Measurements from ENCODE around the gene POLR1E.

Gene POLR1E

DNA sequence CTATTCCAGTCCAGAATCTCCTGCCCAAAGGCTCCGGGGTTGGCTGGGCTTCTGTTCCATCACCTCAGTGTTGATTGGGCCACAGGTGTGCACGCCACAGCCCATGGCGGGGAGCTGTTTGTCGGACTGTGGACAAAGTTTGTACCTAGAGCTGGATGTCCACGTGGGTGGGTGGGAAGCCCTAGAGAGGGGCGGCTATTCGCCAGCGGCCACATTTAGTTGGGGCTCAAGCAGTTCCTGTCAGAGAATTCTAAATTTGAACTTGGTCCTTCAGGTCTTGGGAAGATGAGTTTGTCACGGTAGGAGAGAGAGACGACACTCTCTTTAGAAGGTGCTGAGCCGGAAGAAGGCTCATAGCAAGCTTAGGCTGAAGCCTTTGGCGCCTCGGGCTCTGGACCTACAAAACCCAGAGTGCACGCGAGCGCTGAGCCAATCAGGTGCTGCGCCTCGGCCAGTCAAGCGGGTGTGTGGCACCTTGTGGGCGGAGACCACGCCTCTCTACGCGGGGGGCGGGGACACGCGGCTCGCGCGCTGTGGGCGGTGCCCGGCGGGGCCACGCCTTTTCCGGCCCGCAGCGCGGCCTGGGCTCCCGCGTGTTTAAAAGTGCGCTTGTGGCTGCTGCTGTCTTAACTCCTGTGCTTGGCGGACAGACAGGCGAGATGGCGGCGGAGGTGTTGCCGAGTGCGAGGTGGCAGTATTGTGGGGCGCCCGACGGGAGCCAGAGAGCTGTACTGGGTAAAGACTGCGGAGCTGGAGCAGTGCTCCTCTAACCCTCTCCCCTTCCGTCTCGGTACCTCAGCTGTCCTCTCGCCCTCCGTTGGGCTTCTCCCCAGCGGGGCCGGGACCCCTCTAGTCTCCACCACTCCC is at the start of gene POLR1E:
TSS of gene POLR1E (plus strand) at position 560 of the 867 bp plus-strand sequence. CDS start at position 660, 100 bp downstream.
- DNase-seq: peak in 55 of 56 donors; percentile 30 to 95 (median 83)

GRCh38 chr9:37436540-37436939 is 49.2 kb upstream of the POLR1E start:
- peak in 13 of 56 donors; percentile 15 to 45 (median 24) for DNase-seq

DNA sequence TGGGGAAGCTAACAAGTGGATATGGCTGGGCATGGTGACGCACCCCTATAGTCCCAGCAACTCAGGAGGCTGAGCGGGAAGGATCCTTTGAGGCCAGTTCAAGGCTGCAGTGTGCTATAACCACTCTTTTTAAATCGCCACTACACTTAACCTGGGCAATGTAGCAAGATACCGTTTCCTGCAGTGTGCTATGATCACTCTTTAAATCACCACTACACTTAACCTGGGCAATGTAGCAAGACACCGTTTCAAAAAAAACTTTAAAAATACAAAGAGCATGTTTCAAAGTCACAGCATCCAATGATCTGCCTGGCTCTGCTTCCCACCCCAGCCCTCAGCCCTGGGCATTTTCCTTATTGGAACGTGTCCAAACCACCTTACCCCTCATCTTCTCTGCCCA is 48.7 kb upstream of the POLR1E start:
- no peak for DNase-seq

DNA sequence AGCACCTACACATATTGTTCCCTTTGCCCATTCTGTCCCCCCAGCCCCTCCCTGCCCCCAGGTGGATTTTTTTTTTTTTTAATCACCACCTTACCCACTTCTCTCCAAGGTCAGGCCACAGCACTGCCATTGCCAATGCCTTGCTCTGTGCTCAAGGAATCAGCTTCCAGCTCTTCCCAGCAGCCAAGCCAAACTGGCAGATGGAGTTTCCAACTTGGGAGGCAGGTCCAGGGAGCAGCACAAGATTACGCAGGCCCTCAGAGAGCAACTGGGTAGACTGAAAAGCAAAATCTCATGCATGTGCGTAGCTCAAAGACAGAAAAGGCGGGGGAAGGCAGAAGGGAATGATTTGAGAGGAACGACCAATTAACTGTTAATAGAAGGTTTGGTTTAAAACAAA is 48.1 kb upstream of the POLR1E start:
- peak in 8 of 56 donors; percentile 9 to 70 (median 22) for DNase-seq

DNA sequence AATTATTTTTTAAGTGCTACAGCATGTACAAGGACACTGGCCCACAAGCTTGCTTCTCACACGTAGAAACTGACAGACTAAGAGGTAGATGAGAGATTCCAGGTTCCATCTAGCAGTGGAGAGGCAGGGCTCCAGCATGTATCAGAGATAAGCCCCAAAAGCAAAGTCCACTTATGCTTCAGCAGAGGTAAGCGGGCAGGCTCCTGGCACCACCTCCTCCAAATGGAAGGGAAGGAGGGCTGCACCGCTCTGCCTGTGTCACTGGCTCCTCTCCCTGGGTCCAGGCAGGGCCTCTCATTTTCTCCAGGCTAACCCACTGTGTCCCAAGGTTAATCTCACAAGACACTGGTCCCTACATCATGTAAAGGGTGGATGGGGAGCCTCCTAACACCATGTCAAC is 47.4 kb upstream of the POLR1E start:
- DNase-seq: no peak

GRCh38 chr9:37441776-37442370 is 43.9 kb upstream of the POLR1E start:
- DNase-seq: no peak

- DNase-seq: no peak
These were observed 43.2 kb upstream of the POLR1E start for GRCh38 chr9:37442556-37442955.

DNA sequence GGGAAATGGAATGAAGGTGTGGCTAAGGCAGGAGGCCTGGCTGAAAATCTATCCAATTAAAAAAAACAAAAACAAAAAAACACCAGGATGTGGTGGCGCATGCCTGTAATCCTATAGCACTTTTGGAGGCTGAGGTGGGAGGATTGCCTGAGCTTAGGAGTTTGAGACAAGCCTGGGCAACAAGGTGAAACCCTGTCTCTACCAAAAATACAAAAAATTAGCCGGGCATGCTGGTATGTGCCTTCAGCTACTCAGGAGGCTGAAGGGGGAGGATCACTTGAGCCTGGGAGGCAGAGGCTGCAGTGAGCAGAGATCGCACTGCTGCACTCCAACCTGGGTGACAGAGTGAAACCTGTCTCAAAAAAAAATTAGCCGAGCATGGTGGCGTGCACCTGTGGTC is 42.2 kb upstream of the POLR1E start:
- no peak for DNase-seq

DNA sequence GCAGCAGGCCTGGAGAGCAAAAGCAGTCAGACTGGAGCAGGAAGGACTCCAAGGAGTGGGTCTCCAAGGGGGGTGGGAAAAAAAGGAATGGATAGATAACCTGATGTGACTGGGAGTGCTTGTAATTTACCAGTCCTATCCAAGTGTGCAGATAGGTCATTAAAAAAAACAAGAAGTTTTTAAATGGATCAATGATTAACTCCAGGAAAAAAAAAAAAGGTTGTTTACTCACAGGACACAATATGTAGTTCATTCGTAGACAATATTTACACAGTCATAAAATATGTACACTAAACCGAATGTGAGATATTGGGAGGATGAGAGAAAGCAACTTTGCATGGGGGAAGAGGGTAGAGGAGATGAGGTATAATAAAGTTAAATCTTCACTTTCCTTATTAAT is 40.9 kb upstream of the POLR1E start:
- DNase-seq: no peak

GRCh38 chr9:37445832-37446231 is 39.9 kb upstream of the POLR1E start:
- DNase-seq: no peak

DNA sequence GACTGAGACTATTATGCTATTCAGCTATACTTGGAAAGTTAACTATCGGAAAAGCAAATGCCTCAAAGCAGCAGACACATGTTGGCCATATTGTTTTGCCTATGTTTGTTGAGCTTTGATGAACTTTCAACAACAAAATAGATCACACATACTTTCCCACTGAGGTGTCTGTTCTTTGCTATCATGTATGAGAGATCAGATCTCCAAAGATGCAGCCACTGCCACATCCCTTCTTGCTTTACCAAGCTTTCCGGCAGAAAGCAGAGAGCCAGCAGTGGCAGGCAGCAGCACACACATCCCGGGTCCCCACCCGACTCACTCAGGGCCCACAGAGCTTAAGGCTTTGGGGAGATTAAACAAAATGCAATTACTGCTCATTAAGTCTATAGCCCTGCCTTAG is 39.3 kb upstream of the POLR1E start:
- no peak for DNase-seq

- no peak for DNase-seq
These were observed 38.6 kb upstream of the POLR1E start for GRCh38 chr9:37447111-37447510.

DNA sequence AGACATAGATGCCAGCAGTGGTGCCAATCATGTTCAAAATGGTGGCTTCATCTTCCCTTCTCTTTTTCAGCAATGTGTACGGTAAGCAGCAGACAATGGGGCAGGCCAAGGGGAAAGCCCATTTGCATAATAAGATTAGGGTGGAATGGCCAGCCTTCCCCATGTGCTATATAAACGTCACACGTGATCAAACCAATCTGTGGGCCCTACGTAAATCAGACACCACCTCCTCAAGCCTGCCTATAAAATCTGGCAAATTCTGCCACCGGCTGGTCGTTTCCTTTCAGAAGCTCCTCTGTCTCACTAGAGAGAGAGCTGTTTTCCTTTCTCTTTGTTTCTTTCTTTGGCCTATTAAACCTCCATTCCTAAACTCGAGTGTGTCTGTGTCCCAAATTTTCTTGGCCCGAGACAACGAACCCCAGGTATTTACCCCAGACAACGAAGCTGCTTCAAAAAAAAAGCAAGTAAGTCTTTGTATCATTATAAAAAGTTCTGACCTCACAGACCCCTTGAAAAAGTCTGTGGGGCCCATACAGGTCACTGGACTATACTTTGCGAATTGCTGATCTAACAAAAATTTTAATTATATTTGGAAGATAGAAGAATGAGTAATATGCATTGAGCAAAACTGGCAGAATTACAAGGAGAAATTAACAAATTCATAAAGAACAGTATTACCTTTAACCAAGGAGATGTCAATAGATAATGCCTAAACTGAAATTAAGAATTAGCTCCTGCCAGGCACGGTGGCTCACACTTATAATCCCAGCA is 35.7 kb upstream of the POLR1E start:
- DNase-seq: peak in 36 of 56 donors; percentile 13 to 81 (median 50)

DNA sequence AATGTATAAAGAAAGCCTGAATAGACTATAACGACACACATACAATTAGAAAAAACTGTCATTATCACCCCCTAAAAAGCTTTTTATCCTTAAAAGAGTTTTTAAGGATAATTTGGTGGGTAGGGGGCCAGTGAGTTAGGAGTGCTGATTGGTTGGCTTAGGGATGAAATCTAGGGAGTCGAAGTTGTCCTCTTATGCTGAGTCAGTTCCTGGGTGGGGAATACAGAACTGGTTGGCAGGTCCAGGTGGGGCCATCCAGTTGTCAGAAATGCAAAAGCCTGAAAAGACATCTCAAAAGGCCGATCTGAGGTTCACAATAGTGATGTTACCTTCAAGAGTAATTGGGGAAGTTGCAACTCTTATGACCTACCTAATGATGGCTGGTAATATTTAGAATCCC is 34.1 kb upstream of the POLR1E start:
- no peak for DNase-seq

DNA sequence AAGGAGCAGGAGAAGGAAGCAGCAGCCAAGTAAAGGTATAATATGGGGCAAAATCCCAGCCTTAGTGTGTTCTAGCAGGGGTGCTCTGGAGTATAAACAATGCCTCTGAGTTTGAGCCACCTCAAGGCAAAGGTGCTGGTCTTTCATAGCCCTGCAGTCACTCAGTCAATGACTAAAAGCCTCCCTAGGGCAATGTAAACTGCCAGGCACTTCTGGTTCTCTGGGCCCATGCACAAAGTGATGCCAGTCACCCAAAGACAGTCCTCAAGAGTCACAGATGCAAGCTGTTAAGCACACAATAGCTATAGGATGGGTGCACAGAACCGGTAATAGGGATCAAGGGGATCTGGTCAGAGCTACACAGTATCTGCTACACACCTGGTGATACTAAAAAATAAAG is 33.1 kb upstream of the POLR1E start:
- no peak for DNase-seq

DNA sequence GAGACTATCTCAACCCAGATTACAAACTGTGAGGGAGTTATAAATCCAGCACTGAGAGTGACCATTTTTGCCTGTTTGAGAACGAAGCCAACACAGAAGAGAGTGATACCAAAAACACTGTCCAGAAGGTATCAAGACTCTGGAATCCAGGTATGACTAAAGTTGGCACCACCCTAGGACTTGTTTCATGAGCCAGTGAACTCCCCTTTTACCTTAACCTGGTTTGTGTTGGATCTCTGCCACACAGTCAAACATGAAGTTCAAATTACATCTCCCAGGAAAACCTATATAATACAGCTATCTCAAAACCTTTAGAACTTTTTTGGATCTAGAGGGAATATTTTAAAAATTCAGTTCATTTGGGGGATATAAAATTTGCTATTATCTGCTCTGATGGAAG is 31.9 kb upstream of the POLR1E start:
- no peak for DNase-seq

DNA sequence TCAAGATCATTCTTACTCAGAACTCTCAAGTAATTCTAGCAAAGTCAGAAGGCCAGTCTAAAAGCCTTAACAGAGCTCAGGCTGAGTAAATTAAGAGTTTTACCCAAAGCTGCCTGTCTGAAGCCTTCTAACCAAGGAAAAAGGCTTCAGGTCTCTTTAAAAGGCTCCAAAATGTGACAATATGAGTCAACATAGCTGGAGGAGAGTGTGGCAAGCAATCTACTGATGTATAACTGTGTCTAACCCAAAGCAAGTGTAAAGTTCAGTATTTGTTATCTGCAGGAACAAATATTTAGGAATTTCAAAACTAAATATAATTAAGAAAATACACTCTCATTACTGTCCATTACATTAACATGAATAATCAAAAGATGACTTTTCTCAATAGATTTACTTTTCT is 31.5 kb upstream of the POLR1E start:
- DNase-seq: no peak

- DNase-seq: peak in 1 of 56 donors; percentile 16
These were observed 29.7 kb upstream of the POLR1E start for GRCh38 chr9:37455884-37456647.

DNA sequence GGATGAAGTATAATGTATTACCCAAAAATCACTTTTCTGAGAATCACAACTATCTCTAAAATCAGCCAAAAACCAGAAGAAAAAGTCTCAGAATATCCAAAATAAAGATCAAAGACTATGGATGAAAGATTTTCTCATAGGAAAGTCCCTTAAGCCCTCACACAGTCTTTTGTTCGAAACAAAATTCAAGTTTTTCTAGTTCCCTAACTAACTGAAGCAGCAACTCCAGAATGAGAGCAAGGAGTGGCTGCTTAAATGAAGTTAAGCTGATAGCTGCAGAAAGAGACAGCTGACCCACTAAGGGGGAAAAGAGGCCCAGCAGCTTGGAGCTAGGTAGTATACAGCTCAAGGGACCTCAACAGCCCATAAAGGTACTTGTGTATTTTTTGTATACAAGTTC is 28.9 kb upstream of the POLR1E start:
- DNase-seq: no peak

- no peak for DNase-seq
These were observed 21.7 kb upstream of the POLR1E start for GRCh38 chr9:37464006-37464405.

Measured in amygdala (tissue), 56 donors.